EL (cell line): ENCODE measurements around the gene COQ10B.
A peak's percentile ranks its signal among the peaks of the same experiment; 100 is the strongest.
"Not testable (repeated sequence)": the region's sequence is repeated elsewhere in the genome, so short reads cannot be mapped to it uniquely, and the experiment has no call there.

Experiments
- DNase-seq: peaks from one replicate; pipeline ENCODE4 v3.0.0-alpha.2; 2016

Gene COQ10B

GRCh38 chr2:197452754-197453122, 614 bp upstream of the COQ10B start:
- DNase-seq = no peak

DNA sequence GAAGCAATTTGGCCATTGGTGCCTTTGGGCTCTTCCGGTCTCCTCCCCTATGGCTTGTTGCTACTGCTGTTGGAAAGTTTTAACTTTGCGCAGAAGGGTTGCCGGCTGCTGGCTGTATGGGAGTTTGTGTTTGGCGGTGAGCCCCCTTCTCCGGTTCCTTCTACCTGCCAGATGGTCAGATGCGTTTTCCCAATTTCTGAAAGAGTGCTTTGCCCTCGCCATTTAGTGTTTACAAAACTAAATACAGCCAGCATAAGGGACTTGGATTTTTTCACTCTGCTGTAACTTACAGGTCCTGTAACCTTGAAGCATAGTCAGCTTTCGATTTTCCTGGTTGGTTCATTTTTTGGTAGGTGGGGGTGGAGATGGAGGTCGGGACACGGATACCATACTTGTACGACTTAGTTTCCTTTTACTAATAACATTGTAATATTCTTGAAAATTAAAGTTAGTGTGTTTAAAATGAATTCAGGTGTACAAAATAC, 604 bp downstream of the COQ10B start:
- no peak for DNase-seq

- DNase-seq = no peak
These were observed 1.6 kb downstream of the COQ10B start for GRCh38 chr2:197454923-197455322.

- no peak for DNase-seq
These were observed 2.1 kb downstream of the COQ10B start for GRCh38 chr2:197455428-197455827.

GRCh38 chr2:197460649-197461048, 7.3 kb downstream of the COQ10B start:
- no peak for DNase-seq

DNA sequence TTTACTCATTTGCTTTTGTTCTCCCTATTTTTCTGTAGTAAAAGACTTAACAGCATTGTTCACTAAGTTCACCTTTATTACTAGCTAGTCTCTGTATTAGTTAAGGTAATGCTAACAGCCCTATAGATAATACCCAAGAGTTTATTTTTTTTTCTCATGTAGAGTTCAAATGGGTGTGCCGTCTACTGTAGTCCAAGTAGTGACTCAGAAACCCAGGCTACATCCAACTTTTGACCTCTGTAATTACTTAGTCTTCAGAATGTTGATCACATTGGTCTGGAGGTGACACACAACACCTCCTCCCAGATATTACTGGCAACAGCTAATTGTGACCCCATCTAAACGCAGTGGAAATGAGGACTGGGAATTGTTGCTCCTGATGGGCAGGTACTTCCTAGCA, 7.7 kb downstream of the COQ10B start:
- DNase-seq = no peak

GRCh38 chr2:197464175-197464574, 10.8 kb downstream of the COQ10B start:
- peak; percentile 37 for DNase-seq

- no peak for DNase-seq
These were observed 18.8 kb downstream of the COQ10B start for GRCh38 chr2:197472166-197472565.

DNA sequence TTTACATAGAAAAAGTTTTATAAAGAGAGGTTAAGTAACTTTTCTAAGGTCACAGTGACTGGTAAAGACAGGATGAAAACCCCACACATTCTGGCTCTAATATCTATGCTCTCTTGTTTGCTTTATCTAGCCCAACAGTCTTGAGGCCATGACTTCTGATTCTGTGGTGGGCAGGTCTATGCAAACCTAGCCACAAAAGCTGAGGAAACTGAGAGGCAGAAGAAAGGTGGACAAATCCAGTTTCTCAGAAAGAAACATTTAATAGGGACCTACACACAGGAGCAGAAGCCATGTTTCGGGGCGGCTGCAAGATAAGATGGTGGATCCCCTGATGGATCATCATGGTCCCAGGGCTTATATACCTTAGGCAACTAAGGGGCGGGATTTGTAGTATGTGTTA, 24.4 kb downstream of the COQ10B start:
- no peak for DNase-seq

DNA sequence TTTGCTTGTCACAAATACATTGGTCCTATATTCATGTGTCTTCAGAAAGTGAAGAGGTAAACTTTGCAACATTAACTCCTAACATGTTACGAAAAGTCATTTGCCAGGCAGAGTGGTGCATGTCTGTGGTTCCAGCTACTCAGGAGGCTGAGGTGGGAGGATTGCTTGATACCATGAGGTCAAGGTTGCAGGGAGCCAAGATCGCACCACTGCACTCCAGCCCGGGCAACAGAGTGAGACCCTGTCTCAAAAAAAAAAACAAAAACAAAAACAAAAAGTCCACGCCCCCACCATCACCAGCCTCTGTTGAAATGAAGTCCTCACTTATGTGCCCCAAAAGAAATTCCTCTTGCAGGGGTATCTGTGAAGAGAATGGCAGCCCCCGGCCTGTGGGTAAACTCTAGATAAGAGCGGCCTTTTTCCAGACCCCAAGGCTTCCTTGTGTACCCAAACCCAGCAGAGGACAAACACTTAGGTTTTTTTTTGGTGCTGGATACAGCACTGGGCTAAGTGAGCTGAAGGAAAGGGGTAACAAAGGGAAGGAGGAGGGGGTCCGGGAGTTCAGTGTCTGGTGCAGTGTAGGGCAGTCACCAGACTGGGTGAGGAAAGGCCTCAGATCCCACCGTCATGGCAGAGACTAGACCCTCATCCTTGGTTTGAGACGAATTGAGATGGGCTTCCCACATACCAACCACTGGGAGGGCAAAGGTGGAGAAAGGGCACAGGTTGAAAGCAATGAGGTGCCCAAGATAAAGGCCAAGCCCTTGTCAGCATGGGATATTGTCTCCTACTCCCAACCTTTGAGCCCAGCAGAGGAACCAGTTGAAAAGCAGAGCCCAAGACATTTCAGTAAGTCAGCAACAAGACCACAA, 27.0 kb downstream of the COQ10B start:
- no peak for DNase-seq

DNA sequence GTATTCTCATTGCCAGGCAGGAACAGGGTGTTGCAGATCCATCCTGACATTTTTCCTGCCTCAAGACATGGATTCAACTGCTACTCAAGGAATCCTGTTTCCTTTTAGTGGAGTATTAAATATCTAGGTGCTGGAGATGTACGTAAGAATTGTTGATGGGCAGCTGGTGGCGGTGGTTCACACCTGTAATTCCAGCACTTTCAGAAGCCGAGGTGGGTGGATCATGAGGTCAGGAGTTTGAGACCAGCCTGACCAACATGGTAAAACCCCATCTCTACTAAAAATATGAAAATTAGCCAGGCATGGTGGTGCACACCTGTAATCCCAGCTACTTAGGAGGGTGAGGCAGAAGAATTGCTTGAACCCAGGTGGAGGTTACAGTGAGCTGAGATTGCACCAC, 30.9 kb downstream of the COQ10B start:
- not testable (repeated sequence) for DNase-seq

DNA sequence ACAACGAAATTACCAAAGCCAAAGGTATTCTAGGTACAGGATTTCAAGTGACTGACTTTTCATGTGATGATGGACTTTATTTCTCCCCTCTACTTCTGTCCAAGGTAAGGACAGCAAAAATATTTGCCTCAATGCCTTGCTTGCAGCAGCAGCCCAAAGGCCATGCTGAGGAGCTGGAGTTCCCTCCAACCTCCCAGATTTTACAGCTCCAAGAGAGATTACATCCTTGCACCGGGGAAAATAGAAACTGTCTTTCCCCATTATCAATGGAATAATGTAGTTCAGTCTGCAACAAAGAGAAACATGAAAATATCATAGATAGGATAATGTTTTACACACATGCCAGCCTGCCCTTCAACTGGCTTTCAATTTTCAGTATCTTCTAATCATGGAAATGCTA, 32.8 kb downstream of the COQ10B start:
- no peak for DNase-seq

GRCh38 chr2:197487385-197487784, 34.0 kb downstream of the COQ10B start:
- DNase-seq = no peak

DNA sequence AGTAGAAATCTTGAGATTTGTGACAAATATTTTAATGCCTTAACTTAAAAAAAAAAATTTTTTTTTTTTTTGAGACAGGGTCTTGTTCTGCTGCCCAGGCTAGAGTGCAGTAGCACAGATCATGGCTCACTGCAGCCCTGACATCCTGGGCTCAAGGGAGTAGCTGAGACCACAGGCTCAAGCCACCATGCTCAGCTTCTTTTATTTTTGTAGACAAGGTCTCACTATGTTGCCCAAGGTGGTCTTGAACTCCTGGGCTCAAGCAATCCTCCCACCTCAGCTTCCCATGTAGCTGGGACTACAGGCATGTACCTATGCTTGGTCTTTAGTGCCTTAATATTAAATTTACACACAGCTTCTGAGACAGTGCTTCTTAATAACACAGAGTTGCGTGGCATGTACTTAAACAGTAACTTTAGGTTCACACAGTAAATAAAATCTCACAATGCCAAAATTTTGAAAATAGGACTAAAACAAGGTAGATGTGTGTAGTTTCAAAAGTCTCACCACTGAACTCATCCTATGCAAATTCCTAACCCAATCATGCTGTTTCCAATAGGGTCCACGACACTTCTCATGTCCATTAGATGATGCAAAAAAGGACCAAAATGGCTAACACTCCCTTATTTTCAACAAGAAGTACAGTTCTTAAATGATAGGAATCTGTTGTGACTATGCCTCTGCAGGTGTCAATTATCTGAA, 42.2 kb downstream of the COQ10B start:
- DNase-seq = no peak

GRCh38 chr2:197496695-197497094, 43.3 kb downstream of the COQ10B start:
- no peak for DNase-seq

- no peak for DNase-seq
These were observed 44.0 kb downstream of the COQ10B start for GRCh38 chr2:197497326-197497725.

- DNase-seq = no peak
These were observed 45.0 kb downstream of the COQ10B start for GRCh38 chr2:197498235-197498936.

- peak; percentile 52 for DNase-seq
These were observed 45.7 kb downstream of the COQ10B start for GRCh38 chr2:197498937-197499593.

GRCh38 chr2:197499594-197500502, 46.5 kb downstream of the COQ10B start, which contains the start of the genes HSPD1 and HSPE1:
HSPD1 (minus strand) TSS chr2:197499840; CDS start chr2:197498848, 992 bp downstream.
HSPE1 (plus strand) TSS chr2:197500379; CDS start chr2:197500437, 58 bp downstream.
- DNase-seq = peak; percentile 99

- DNase-seq = no peak
These were observed 47.3 kb downstream of the COQ10B start for GRCh38 chr2:197500503-197501131.

DNA sequence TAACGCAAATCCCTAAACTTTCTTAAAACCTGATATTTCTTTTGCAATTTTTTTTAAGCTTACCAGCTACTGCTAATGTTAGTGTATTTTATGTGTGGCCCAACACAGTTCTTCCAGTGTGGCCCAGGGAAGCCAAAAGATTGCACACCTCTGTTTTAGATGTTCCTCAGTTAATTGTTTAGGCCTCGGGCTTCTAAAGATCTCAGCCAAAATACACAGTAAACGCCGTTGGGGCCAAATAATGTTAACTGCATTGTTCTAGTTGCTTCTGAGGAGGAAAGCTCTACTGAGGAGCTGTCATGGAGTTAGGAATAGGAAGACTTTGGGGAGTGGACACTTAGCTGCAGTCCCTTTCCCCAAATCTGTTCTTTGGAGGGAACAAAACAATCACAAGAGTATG, 48.8 kb downstream of the COQ10B start:
- DNase-seq = no peak
